Neural cell (in vitro differentiated cells): ENCODE measurements around the gene ROBO4.

ENCODE experiments used
- CTCF ChIP-seq: fragments of 450-650 bp; IDR thresholded peaks from 2 replicates; pipeline ENCODE4 v1.5.1; 2014; ENCODE audit warnings: antibody characterized with exemption, mild to moderate bottlenecking, moderate library complexity; ENCODE audit not compliant: poor library complexity, severe bottlenecking
- EZH2 ChIP-seq: fragments of 200-600, 300-800 bp; shearing (Covaris generic), sonication (generic); IDR thresholded peaks from 2 replicates; pipeline ENCODE4 v1.6.1; 2014; ENCODE audit warnings: antibody characterized with exemption, low read length, borderline replicate concordance, mild to moderate bottlenecking; ENCODE audit not compliant: insufficient read depth, poor library complexity, severe bottlenecking
- POLR2AphosphoS5 ChIP-seq: IDR thresholded peaks from 2 replicates; pipeline ENCODE4 v1.6.1; 2012
- RAD21 ChIP-seq: fragments of 450-650 bp; conservative IDR thresholded peaks from 2 replicates; pipeline ENCODE4 v1.6.1; 2014; ENCODE audit warnings: antibody characterized with exemption, mild to moderate bottlenecking, moderate library complexity
- REST ChIP-seq: IDR thresholded peaks from 2 replicates; pipeline ENCODE4 v1.6.1; 2012; ENCODE audit warnings: borderline replicate concordance
- SMC3 ChIP-seq: fragments of 450-650 bp; conservative IDR thresholded peaks from 2 replicates; pipeline ENCODE4 v1.6.1; 2014; ENCODE audit warnings: antibody characterized with exemption, mild to moderate bottlenecking, moderate library complexity; ENCODE audit not compliant: poor library complexity
- TAF1 ChIP-seq: IDR thresholded peaks from 2 replicates; pipeline ENCODE4 v1.6.1; 2012; ENCODE audit warnings: low read depth

- TF ChIP-seq CTCF (no peak), TAF1 (no peak), POLR2AphosphoS5 (no peak), EZH2 (no peak), RAD21 (no peak), REST (no peak), SMC3 (no peak)
These were observed 61.7 kb downstream of the ROBO4 start for GRCh38 chr11:124835918-124836317.
